Keratinocyte (primary cell): ENCODE data around the gene SRPK2. TPM values are rescaled to one million over a fixed set of nuclear protein-coding genes. Genes with fewer than 3 reads are reported as not detected.

Experiments
- DNase-seq: peaks from one replicate; pipeline ENCODE4 v3.0.0-alpha.2; 2011; ENCODE audit warnings: low read depth, missing footprints, low spot score
- FAIRE-seq: peaks from 2 replicates; lab custom pipeline; 2011; peaks lifted over from hg19 to GRCh38; lab: Jason Lieb, UNC
- H2AFZ ChIP-seq: 2 replicates; pipeline ENCODE4 v1.6.0; 2012; ENCODE audit warnings: low read length, control low read depth, inconsistent platforms; ENCODE audit not compliant: control insufficient read depth
- H3K27ac ChIP-seq: 2 replicates; pipeline ENCODE4 v1.5.1; 2011; ENCODE audit warnings: low read length; ENCODE audit not compliant: control insufficient read depth, insufficient read depth
- H3K27me3 ChIP-seq: 3 replicates; pipeline ENCODE4 v1.6.0; 2011; ENCODE audit warnings: low read length; ENCODE audit not compliant: control insufficient read depth, insufficient read depth; ENCODE audit errors: extremely low read depth
- H3K36me3 ChIP-seq, 2 experiments: 2 replicates in 1 of 2; 3 replicates in 1 of 2; pipeline ENCODE4 v1.5.1; 2011; ENCODE audit warnings: low read length in 2 of 2, mild to moderate bottlenecking in 1 of 2; ENCODE audit not compliant: control insufficient read depth in 2 of 2, insufficient read depth in 2 of 2; ENCODE audit errors: extremely low read depth in 1 of 2
- H3K4me1 ChIP-seq: 3 replicates; pipeline ENCODE4 v1.5.1; 2011; ENCODE audit warnings: low read length; ENCODE audit not compliant: control insufficient read depth, insufficient read depth; ENCODE audit errors: extremely low read depth
- H3K4me2 ChIP-seq: 3 replicates; pipeline ENCODE4 v1.6.0; 2011; ENCODE audit warnings: low read depth, low read length; ENCODE audit not compliant: control insufficient read depth, insufficient read depth; ENCODE audit errors: extremely low read depth
- H3K4me3 ChIP-seq, 3 experiments: fragments of 200-600 bp in 1 of 3; sonication (generic) in 1 of 3; 2 replicates in 2 of 3; 3 replicates in 1 of 3; pipeline ENCODE4 v1.5.1; 2011 to 2016; ENCODE audit warnings: low read length in 3 of 3, mild to moderate bottlenecking in 3 of 3, control low read depth in 2 of 3, inconsistent platforms in 1 of 3, low read depth in 1 of 3, mixed read lengths in 1 of 3, mixed run types in 1 of 3, moderate library complexity in 1 of 3; ENCODE audit not compliant: control insufficient read depth in 2 of 3, insufficient read depth in 2 of 3; ENCODE audit errors: extremely low read depth in 1 of 3
- H3K79me2 ChIP-seq: 2 replicates; pipeline ENCODE4 v1.6.0; 2012; ENCODE audit warnings: low read length; ENCODE audit not compliant: control insufficient read depth, insufficient read depth
- H3K9ac ChIP-seq: 3 replicates; pipeline ENCODE4 v1.6.0; 2011; ENCODE audit warnings: low read length; ENCODE audit not compliant: control insufficient read depth, insufficient read depth; ENCODE audit errors: extremely low read depth
- H3K9me1 ChIP-seq: 3 replicates; pipeline ENCODE4 v1.6.0; 2011; ENCODE audit warnings: low read length; ENCODE audit not compliant: control insufficient read depth, insufficient read depth; ENCODE audit errors: extremely low read depth
- H3K9me3 ChIP-seq: 2 replicates; pipeline ENCODE4 v1.5.1; 2012; ENCODE audit warnings: low read depth, low read length; ENCODE audit not compliant: control insufficient read depth
- H4K20me1 ChIP-seq: 3 replicates; pipeline ENCODE4 v1.6.0; 2011; ENCODE audit warnings: low read length; ENCODE audit not compliant: control insufficient read depth, insufficient read depth; ENCODE audit errors: extremely low read depth
- CTCF ChIP-seq, 3 experiments: IDR thresholded peaks in 1 of 3; conservative IDR thresholded peaks in 1 of 3; optimal IDR thresholded peaks in 1 of 3; 2 replicates in 2 of 3; 3 replicates in 1 of 3; pipeline versions ENCODE3 to v1.5.1; 2011; ENCODE audit warnings: low read length in 3 of 3, mild to moderate bottlenecking in 3 of 3, moderate library complexity in 2 of 3, control low read depth in 1 of 3, inconsistent platforms in 1 of 3; ENCODE audit not compliant: insufficient read depth in 2 of 3; ENCODE audit errors: extremely low read depth in 1 of 3
- EZH2 ChIP-seq: IDR thresholded peaks from one replicate; pipeline ENCODE4 v1.6.1; 2012; ENCODE audit warnings: inconsistent platforms, mild to moderate bottlenecking, low read length, moderate library complexity
- dilution Hi-C: fragments of 300-500 bp; cut with MboI; formaldehyde crosslinking; loops from one replicate; pipeline ENCODE4 v1.7.0; 2020; ENCODE audit warnings: low sequenced_read_pairs; ENCODE audit not compliant: extremely low pct_ligation_motif_present
- polyA plus RNA-seq, 5 experiments: library from polyadenylated mRNA; depleted of rRNA in 3 of 5; stranded (reverse) in 3 of 5; stranded (forward) in 1 of 5; unstranded in 1 of 5; fragments of >200 nt; gene quantifications; 1 replicate in 1 of 5; 2 replicates in 3 of 5; 3 replicates in 1 of 5; pipeline versions ENCODE4 v1.2.1 to v1.2.3, GENCODE V29; 2011 to 2012; ENCODE audit warnings: missing spikeins in 2 of 5, low read depth in 1 of 5, low replicate concordance in 1 of 5

Gene SRPK2
- polyA plus RNA-seq, 1 donor (not counting 4 experiments of a cell fraction or from before 2014, with no cell fraction given) = 40.2 TPM

- no peak overlapping the region for H3K4me2 ChIP-seq
- FAIRE-seq = no peak
- no peaks in the 10 kb centered on the region for H3K36me3 ChIP-seq
- no peak overlapping the region for H3K9ac ChIP-seq
- H3K9me1 ChIP-seq = no peaks in the 10 kb centered on the region
- no peaks in the 10 kb centered on the region for H4K20me1 ChIP-seq
- no peaks in the 10 kb centered on the region for H3K4me1 ChIP-seq
- dilution Hi-C loops = no loop called here
- no peak overlapping the region for H2AFZ ChIP-seq
- H3K9me3 ChIP-seq = no peaks in the 10 kb centered on the region
- H3K79me2 ChIP-seq = peaks cover 47% of the 10 kb centered on the region
- H3K27me3 ChIP-seq = no peaks in the 10 kb centered on the region
- no peak for DNase-seq
- no peak overlapping the region for H3K27ac ChIP-seq
- TF ChIP-seq EZH2 (no peak), CTCF (optimal IDR thresholded peaks at IDR 0.05 in 1 of 3, IDR thresholded peaks at IDR 0.05 in 1 of 3, conservative IDR thresholded peaks at IDR 0.05 in 1 of 3; ENCODE audit: extremely low read depth in 1 of 3, insufficient read depth in 2 of 3, low read length in 3 of 3) (no peak)
- H3K4me3 ChIP-seq = no peak overlapping the region
Measured at GRCh38 chr7:105297309-105297708, 91.4 kb downstream of the SRPK2 start.

- no peak overlapping the region for H3K27ac ChIP-seq
- no peak overlapping the region for H3K4me2 ChIP-seq
- H3K36me3 ChIP-seq = no peaks in the 10 kb centered on the region
- no peaks in the 10 kb centered on the region for H3K4me1 ChIP-seq
- H2AFZ ChIP-seq = no peak overlapping the region
- peaks cover 44% of the 10 kb centered on the region for H3K79me2 ChIP-seq
- FAIRE-seq (no peak), DNase-seq (no peak)
- H3K27me3 ChIP-seq = no peaks in the 10 kb centered on the region
- H3K4me3 ChIP-seq = no peak overlapping the region
- no peaks in the 10 kb centered on the region for H3K9me1 ChIP-seq
- TF ChIP-seq CTCF (optimal IDR thresholded peaks at IDR 0.05 in 1 of 3, IDR thresholded peaks at IDR 0.05 in 1 of 3, conservative IDR thresholded peaks at IDR 0.05 in 1 of 3; ENCODE audit: extremely low read depth in 1 of 3, insufficient read depth in 2 of 3, low read length in 3 of 3) = no peak
- TF ChIP-seq EZH2 = no peak
- no peak overlapping the region for H3K9ac ChIP-seq
- H4K20me1 ChIP-seq = no peaks in the 10 kb centered on the region
- dilution Hi-C loops = no loop called here
- H3K9me3 ChIP-seq = no peaks in the 10 kb centered on the region
Measured at GRCh38 chr7:105296491-105296890, 92.2 kb downstream of the SRPK2 start.
